Upper lobe of right lung (tissue), 1 donor: Measurements from ENCODE around the gene HTRA3. TPM values are rescaled to one million over a fixed set of nuclear protein-coding genes. Genes with fewer than 3 reads are reported as not detected.
"Not testable (repeated sequence)": the region's sequence is repeated elsewhere in the genome, so short reads cannot be mapped to it uniquely, and the experiment has no call there.

Source experiments
- ATAC-seq: fragments of 200-7000 bp; cut with Tn5 transposase; one replicate; pipeline ENCODE4 v1.9.1; 2020; ENCODE audit warnings: mild to moderate bottlenecking, moderate library complexity
- DNase-seq: peaks from one replicate; pipeline ENCODE4 v3.0.0-alpha.2; 2020
- H3K27ac ChIP-seq: fragments of 200-600 bp; one replicate; pipeline ENCODE4 v1.8.0; 2022
- H3K27me3 ChIP-seq: fragments of 200-600 bp; one replicate; pipeline ENCODE4 v1.8.0; 2022; ENCODE audit warnings: mild to moderate bottlenecking
- H3K36me3 ChIP-seq: fragments of 200-600 bp; one replicate; pipeline ENCODE4 v1.8.0; 2022
- H3K4me1 ChIP-seq: fragments of 200-600 bp; one replicate; pipeline ENCODE4 v1.8.0; 2022
- H3K4me3 ChIP-seq: fragments of 200-600 bp; one replicate; pipeline ENCODE4 v1.8.0; 2022; ENCODE audit warnings: mild to moderate bottlenecking
- H3K9me3 ChIP-seq: fragments of 200-600 bp; one replicate; pipeline ENCODE4 v1.8.0; 2022
- intact Hi-C: fragments of 100-400 bp; cut with DNase I; formaldehyde crosslinking; loops from one replicate; pipeline ENCODE4 v1.11.0; 2022
- total RNA-seq: library from RNA; stranded (reverse); fragmentation: NEBNext Ultra II Directional; extraction: Animal tissue kit (Norgen Biotek cat#: 25700); gene quantifications from one replicate; pipeline ENCODE4 v1.2.1, GENCODE V29; 2021
- TF ChIP-seq, protein P1 (sequence below): fragments of 200-600 bp; IDR thresholded peaks from one replicate; pipeline ENCODE4 v1.8.0; 2022; ENCODE audit warnings: antibody characterized with exemption
- donor health status: DM: no; HTN: yes; CAD: no; lungs with severe emphysema.

HTRA3 gene
- total RNA-seq, 1 donor from 2014 or later, result 25.0 TPM

DNA sequence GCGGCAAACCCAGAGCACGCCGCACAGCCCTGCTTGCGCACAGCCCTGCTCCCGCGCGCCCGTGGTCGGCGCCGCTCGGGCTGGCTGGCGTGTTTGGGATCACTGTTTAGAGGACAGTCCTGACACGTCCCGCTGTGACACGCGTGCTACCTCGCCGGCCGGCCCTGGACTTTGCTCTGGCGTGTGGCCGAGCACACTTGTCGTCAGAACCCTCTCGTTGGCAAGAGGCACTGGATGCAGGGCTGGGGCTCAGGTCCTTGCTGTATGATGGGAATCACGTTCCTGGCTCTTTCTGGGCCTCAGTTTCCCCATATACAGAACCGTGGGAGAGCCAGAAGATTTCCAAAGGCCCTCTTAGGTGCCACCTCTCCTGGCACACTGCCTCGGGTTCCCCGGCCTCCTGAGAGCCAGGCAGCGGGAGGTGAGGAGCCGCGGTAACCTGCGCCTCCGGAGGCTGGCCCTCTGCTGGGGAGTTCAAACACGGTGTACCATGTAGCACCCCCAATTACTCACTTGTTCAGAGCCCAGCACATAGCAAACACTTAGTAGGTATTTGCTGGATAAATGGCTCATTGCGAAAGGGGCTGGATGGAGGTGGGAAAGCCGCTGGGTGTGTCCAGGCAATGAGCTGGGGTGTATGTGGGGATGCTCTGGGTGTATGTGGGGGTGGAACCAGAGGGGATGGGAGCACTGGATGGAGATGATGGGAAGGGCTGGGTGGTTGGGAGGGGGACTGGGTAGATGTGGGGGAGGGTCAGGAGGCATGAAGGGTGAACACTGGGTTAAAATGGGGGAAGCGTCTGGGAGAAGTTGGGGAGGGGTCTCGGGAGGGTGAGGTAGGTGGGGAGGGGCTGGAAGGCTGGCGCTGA, 76.6 kb downstream of the HTRA3 start:
- Histone ChIP-seq H3K9me3 (no peaks in the 10 kb centered on the region), H3K4me1 (no peaks in the 10 kb centered on the region), H3K27ac (no peak overlapping the region), H3K4me3 (no peak overlapping the region), H3K27me3 (no peaks in the 10 kb centered on the region), H3K36me3 (no peaks in the 10 kb centered on the region)
- TF ChIP-seq, protein P1, sequence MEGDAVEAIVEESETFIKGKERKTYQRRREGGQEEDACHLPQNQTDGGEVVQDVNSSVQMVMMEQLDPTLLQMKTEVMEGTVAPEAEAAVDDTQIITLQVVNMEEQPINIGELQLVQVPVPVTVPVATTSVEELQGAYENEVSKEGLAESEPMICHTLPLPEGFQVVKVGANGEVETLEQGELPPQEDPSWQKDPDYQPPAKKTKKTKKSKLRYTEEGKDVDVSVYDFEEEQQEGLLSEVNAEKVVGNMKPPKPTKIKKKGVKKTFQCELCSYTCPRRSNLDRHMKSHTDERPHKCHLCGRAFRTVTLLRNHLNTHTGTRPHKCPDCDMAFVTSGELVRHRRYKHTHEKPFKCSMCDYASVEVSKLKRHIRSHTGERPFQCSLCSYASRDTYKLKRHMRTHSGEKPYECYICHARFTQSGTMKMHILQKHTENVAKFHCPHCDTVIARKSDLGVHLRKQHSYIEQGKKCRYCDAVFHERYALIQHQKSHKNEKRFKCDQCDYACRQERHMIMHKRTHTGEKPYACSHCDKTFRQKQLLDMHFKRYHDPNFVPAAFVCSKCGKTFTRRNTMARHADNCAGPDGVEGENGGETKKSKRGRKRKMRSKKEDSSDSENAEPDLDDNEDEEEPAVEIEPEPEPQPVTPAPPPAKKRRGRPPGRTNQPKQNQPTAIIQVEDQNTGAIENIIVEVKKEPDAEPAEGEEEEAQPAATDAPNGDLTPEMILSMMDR, result no peak
- DNase-seq, result no peak
- ATAC-seq, result no peak
- intact Hi-C loops, result no loop called here

DNA sequence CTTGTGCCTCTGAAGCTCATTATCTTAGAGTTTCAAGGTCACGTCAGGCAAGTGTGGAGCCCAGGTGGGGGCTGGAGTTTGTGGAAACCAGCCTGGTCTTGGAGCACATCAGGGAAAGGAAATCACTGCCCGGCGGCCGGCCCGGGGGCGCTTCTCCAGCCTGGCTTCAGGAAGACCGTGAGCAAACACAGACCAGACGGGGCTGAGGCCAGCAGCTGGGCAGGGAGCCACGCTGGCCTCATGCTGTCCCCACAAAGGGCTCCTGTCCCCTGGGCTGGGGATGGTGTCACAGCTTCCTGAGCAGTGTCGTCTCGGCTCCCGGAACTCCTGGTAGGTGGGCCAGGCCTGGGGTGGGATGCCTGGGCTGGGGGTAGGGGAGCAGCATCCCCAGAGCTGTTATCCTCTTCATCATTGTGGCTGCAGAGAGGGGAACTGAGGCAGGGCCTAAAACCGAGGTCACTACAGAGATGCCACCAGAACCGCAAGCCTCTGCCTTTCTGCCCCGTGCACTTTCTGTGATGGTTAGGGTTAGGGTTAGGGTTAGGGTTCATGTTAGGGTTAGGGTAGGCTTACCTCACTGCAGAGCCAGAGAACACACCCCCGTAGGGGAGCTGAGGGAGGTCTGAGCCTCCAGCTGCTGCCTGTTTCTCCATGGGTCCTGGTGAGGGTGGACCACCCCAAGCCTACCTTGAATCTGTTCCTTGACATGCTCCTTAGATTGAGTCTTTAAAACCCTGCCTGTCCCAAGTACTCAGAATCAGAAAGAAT, 77.5 kb downstream of the HTRA3 start:
- H3K9me3 ChIP-seq, result no peaks in the 10 kb centered on the region
- TF ChIP-seq, protein P1, result no peak
- DNase-seq (no peak), ATAC-seq (no peak)
- intact Hi-C loops, result no loop called here
- H3K4me3 ChIP-seq, result no peak overlapping the region
- peaks cover 3% of the 10 kb centered on the region for H3K4me1 ChIP-seq
- no peaks in the 10 kb centered on the region for H3K27me3 ChIP-seq
- H3K36me3 ChIP-seq, result no peaks in the 10 kb centered on the region
- H3K27ac ChIP-seq, result no peak overlapping the region

- DNase-seq, result no peak
- Histone ChIP-seq H3K9me3 (no peaks in the 10 kb centered on the region), H3K27me3 (no peaks in the 10 kb centered on the region), H3K27ac (no peak overlapping the region), H3K4me3 (no peak overlapping the region), H3K36me3 (no peaks in the 10 kb centered on the region), H3K4me1 (peaks cover 9% of the 10 kb centered on the region)
- intact Hi-C loops, result no loop called here
- TF ChIP-seq, protein P1, result no peak
- ATAC-seq, result no peak
Observed at GRCh38 chr4:8347660-8348059, 78.1 kb downstream of the HTRA3 start.

- H3K4me3 ChIP-seq, result no peak overlapping the region
- H3K36me3 ChIP-seq, result no peaks in the 10 kb centered on the region
- no peaks in the 10 kb centered on the region for H3K27me3 ChIP-seq
- intact Hi-C loops, result no loop called here
- ATAC-seq (no peak), DNase-seq (no peak)
- no peaks in the 10 kb centered on the region for H3K9me3 ChIP-seq
- peaks cover 13% of the 10 kb centered on the region for H3K4me1 ChIP-seq
- TF ChIP-seq, protein P1, result no peak
- H3K27ac ChIP-seq, result no peak overlapping the region
Observed at GRCh38 chr4:8348071-8348470, 78.5 kb downstream of the HTRA3 start.

- intact Hi-C loops, result not testable (repeated sequence)
Observed at GRCh38 chr4:8349236-8349635, 79.7 kb downstream of the HTRA3 start.

DNA sequence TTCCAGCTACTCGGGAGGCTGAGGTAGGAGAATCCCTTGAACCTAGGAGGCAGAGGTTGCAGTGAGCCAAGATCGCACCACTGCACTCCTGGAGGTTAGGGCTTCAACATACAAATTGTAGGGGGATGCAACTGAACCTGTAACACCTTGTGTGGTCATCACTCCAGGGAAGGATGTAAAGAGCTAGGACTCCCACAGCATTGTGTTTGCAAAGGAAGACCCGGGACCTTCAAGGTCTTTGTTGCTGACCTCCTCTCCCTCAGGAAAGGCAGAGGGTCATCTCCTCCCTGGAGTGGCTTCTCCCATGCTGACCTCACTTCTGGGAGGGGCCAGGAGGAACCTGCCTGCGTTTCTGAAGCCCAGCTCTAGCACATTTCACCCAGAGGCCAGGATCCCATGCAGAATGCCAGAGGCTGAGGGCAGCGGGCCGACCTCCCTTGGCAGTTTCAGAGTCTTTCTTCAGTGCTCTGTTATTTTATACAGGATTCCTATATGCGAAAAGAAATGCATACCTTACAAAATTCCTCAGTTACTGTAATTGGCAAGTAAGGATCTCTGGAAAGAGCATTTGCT, 80.2 kb downstream of the HTRA3 start:
- no peaks in the 10 kb centered on the region for H3K9me3 ChIP-seq
- peaks cover 22% of the 10 kb centered on the region for H3K4me1 ChIP-seq
- H3K36me3 ChIP-seq, result no peaks in the 10 kb centered on the region
- H3K27me3 ChIP-seq, result no peaks in the 10 kb centered on the region
- ATAC-seq (no peak), DNase-seq (no peak)
- TF ChIP-seq, protein P1, result no peak
- intact Hi-C loops, result no loop called here
- no peak overlapping the region for H3K27ac ChIP-seq
- H3K4me3 ChIP-seq, result no peak overlapping the region

More at GRCh38 chr4:8349236-8349635, 79.7 kb downstream of the HTRA3 start:
- H3K4me1 ChIP-seq, result peaks cover 18% of the 10 kb centered on the region
- H3K27me3 ChIP-seq, ATAC-seq, H3K9me3 ChIP-seq, H3K27ac ChIP-seq, H3K36me3 ChIP-seq, H3K4me3 ChIP-seq, DNase-seq: not testable (repeated sequence)
